SK-N-SH (cell line): ENCODE measurements around the gene OR1I1.

Experiments used
- EZH2phosphoT487 ChIP-seq: fragments of 200-600 bp; sonication (generic); IDR thresholded peaks from 2 replicates; pipeline ENCODE4 v1.6.1; 2017; ENCODE audit warnings: low read depth, mixed run types, mild to moderate bottlenecking, antibody characterized with exemption, moderate library complexity, borderline replicate concordance
- FOXM1 ChIP-seq: IDR thresholded peaks from 2 replicates; pipeline ENCODE4 v1.4.0; 2012; ENCODE audit warnings: low read depth, mild to moderate bottlenecking
- GATA2 ChIP-seq: sonication (generic); formaldehyde crosslinking; IDR thresholded peaks from 2 replicates; pipeline ENCODE4 v1.5.0; 2020; ENCODE audit warnings: mild to moderate bottlenecking, missing genetic modification reagents
- JUND ChIP-seq: IDR thresholded peaks from 2 replicates; pipeline ENCODE4 v1.4.0; 2012
- MEF2A ChIP-seq: IDR thresholded peaks from 2 replicates; pipeline ENCODE4 v1.4.0; 2012; ENCODE audit warnings: low read depth, borderline replicate concordance
- RCOR1 ChIP-seq: fragments of 150-350 bp; IDR thresholded peaks from 2 replicates; pipeline ENCODE4 v1.6.1; 2017; ENCODE audit warnings: antibody characterized with exemption, low read length
- SMC3 ChIP-seq: IDR thresholded peaks from 2 replicates; pipeline ENCODE4 v1.6.1; 2012; ENCODE audit warnings: low read depth, low read length, improper control_type of control experiment
- TF ChIP-seq, protein P1 (sequence below): fragments of 200-600 bp; sonication (generic); IDR thresholded peaks from 2 replicates; pipeline ENCODE4 v1.6.1; 2017; ENCODE audit warnings: antibody characterized with exemption, mild to moderate bottlenecking, moderate library complexity
- TF ChIP-seq, protein P2 (sequence below): IDR thresholded peaks from 2 replicates; pipeline ENCODE4 v1.6.1; 2012; ENCODE audit warnings: mild to moderate bottlenecking, low read depth, low read length, moderate library complexity
- TF ChIP-seq, protein P3 (sequence below): IDR thresholded peaks from 2 replicates; pipeline ENCODE4 v1.4.0; 2012; ENCODE audit warnings: low read depth, borderline replicate concordance
- TF ChIP-seq, protein P4 (sequence below): fragments of 150-350 bp; IDR thresholded peaks from 2 replicates; pipeline ENCODE4 v1.6.1; 2016; ENCODE audit warnings: mild to moderate bottlenecking, low read depth, low read length

DNA sequence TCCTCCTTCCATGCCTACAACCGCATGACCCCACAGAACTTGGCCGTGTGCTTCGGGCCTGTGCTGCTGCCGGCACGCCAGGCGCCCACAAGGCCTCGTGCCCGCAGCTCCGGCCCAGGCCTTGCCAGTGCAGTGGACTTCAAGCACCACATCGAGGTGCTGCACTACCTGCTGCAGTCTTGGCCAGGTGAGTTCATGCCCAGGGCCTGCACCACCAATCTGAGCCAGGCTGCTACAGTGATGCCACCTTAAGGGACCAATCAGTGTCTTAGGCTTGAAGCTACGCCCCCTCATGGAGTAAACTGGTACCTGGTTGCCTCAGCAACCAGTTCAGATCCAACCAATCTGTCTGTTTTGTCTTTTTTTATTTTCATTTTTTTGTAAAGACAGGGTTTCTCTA, 30.4 kb downstream of the OR1I1 start:
- TF ChIP-seq, protein P1, sequence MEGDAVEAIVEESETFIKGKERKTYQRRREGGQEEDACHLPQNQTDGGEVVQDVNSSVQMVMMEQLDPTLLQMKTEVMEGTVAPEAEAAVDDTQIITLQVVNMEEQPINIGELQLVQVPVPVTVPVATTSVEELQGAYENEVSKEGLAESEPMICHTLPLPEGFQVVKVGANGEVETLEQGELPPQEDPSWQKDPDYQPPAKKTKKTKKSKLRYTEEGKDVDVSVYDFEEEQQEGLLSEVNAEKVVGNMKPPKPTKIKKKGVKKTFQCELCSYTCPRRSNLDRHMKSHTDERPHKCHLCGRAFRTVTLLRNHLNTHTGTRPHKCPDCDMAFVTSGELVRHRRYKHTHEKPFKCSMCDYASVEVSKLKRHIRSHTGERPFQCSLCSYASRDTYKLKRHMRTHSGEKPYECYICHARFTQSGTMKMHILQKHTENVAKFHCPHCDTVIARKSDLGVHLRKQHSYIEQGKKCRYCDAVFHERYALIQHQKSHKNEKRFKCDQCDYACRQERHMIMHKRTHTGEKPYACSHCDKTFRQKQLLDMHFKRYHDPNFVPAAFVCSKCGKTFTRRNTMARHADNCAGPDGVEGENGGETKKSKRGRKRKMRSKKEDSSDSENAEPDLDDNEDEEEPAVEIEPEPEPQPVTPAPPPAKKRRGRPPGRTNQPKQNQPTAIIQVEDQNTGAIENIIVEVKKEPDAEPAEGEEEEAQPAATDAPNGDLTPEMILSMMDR = no peak
- TF ChIP-seq RCOR1 (no peak), FOXM1 (no peak), JUND (no peak), GATA2 (CRISPR knock-in tag) (no peak), MEF2A (no peak), SMC3 (no peak), EZH2phosphoT487 (no peak)
- TF ChIP-seq, protein P2, sequence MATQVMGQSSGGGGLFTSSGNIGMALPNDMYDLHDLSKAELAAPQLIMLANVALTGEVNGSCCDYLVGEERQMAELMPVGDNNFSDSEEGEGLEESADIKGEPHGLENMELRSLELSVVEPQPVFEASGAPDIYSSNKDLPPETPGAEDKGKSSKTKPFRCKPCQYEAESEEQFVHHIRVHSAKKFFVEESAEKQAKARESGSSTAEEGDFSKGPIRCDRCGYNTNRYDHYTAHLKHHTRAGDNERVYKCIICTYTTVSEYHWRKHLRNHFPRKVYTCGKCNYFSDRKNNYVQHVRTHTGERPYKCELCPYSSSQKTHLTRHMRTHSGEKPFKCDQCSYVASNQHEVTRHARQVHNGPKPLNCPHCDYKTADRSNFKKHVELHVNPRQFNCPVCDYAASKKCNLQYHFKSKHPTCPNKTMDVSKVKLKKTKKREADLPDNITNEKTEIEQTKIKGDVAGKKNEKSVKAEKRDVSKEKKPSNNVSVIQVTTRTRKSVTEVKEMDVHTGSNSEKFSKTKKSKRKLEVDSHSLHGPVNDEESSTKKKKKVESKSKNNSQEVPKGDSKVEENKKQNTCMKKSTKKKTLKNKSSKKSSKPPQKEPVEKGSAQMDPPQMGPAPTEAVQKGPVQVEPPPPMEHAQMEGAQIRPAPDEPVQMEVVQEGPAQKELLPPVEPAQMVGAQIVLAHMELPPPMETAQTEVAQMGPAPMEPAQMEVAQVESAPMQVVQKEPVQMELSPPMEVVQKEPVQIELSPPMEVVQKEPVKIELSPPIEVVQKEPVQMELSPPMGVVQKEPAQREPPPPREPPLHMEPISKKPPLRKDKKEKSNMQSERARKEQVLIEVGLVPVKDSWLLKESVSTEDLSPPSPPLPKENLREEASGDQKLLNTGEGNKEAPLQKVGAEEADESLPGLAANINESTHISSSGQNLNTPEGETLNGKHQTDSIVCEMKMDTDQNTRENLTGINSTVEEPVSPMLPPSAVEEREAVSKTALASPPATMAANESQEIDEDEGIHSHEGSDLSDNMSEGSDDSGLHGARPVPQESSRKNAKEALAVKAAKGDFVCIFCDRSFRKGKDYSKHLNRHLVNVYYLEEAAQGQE = no peak
- TF ChIP-seq, protein P3, sequence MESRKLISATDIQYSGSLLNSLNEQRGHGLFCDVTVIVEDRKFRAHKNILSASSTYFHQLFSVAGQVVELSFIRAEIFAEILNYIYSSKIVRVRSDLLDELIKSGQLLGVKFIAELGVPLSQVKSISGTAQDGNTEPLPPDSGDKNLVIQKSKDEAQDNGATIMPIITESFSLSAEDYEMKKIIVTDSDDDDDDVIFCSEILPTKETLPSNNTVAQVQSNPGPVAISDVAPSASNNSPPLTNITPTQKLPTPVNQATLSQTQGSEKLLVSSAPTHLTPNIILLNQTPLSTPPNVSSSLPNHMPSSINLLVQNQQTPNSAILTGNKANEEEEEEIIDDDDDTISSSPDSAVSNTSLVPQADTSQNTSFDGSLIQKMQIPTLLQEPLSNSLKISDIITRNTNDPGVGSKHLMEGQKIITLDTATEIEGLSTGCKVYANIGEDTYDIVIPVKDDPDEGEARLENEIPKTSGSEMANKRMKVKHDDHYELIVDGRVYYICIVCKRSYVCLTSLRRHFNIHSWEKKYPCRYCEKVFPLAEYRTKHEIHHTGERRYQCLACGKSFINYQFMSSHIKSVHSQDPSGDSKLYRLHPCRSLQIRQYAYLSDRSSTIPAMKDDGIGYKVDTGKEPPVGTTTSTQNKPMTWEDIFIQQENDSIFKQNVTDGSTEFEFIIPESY = no peak
- TF ChIP-seq, protein P4, sequence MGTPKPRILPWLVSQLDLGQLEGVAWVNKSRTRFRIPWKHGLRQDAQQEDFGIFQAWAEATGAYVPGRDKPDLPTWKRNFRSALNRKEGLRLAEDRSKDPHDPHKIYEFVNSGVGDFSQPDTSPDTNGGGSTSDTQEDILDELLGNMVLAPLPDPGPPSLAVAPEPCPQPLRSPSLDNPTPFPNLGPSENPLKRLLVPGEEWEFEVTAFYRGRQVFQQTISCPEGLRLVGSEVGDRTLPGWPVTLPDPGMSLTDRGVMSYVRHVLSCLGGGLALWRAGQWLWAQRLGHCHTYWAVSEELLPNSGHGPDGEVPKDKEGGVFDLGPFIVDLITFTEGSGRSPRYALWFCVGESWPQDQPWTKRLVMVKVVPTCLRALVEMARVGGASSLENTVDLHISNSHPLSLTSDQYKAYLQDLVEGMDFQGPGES = no peak
